ENCODE data around the gene KCTD17.

- TF ChIP-seq CTCF (IDR thresholded peaks at IDR 0.05; ENCODE audit: borderline replicate concordance, extremely low read depth, low read length, poor library complexity, severe bottlenecking) (no peak), EZH2 (IDR thresholded peaks at IDR 0.05; ENCODE audit: borderline replicate concordance, low read depth, low read length, severe bottlenecking) (no peak)
Observed at GRCh38 chr22:37083914-37084313, 32.4 kb downstream of the KCTD17 start.
